Gastrocnemius medialis (tissue), 4 donors: ENCODE measurements around the gene RICTOR. TPM values are rescaled to one million over a fixed set of nuclear protein-coding genes. Genes with fewer than 3 reads are reported as not detected.

Experiments
- ATAC-seq, 2 donors: fragments of 150-250 bp; one replicate each; pipeline ENCODE4 v1.9.1; 2016
- DNase-seq, 2 donors: peaks; one replicate each; pipeline ENCODE4 v3.0.0-alpha.2; 2019
- H3K27ac ChIP-seq, 4 donors: fragments of 200-600 bp; sonication (generic); 1 replicate in 1 of 4; 2 replicates in 3 of 4; pipeline ENCODE4 v1.5.1; 2016 to 2018; ENCODE audit warnings: mild to moderate bottlenecking in 2 of 4, moderate library complexity in 1 of 4
- H3K27me3 ChIP-seq, 3 donors: fragments of 200-600 bp; sonication (generic) in 2 of 3; 1 replicate in 1 of 3; 2 replicates in 2 of 3; pipeline versions ENCODE4 v1.5.1 to v1.6.0; 2016 to 2019; ENCODE audit warnings: mild to moderate bottlenecking in 1 of 3, moderate library complexity in 1 of 3
- H3K36me3 ChIP-seq, 2 donors: fragments of 200-600 bp; sonication (generic) in 1 of 2; one replicate each; pipeline ENCODE4 v1.5.1; 2017 to 2018
- H3K4me1 ChIP-seq, 2 donors: fragments of 200-600 bp; sonication (generic) in 1 of 2; one replicate each; pipeline ENCODE4 v1.5.1; 2016 to 2017; ENCODE audit warnings: mild to moderate bottlenecking in 2 of 2
- H3K4me3 ChIP-seq, 4 donors: fragments of 200-600 bp; sonication (generic) in 3 of 4; 1 replicate in 1 of 4; 2 replicates in 3 of 4; pipeline ENCODE4 v1.5.1; 2016 to 2019; ENCODE audit warnings: mild to moderate bottlenecking in 2 of 4
- H3K9me3 ChIP-seq, 3 donors: fragments of 200-600 bp; sonication (generic) in 2 of 3; 1 replicate in 1 of 3; 2 replicates in 2 of 3; pipeline ENCODE4 v1.5.1; 2016 to 2019
- POLR2A ChIP-seq, 2 donors: fragments of 450-650 bp; IDR thresholded peaks; one replicate each; pipeline ENCODE4 v1.6.1; 2017; ENCODE audit warnings: antibody characterized with exemption in 2 of 2, mild to moderate bottlenecking in 2 of 2, moderate library complexity in 2 of 2
- in situ Hi-C, 4 donors: fragments of 200-750 bp; cut with MboI; loops; one replicate each; pipeline versions ENCODE4 v1.15.0 to v1.8.0; 2017; ENCODE audit warnings: low sequenced_read_pairs in 4 of 4
- intact Hi-C: fragments of 100-400 bp; cut with DNase I; formaldehyde crosslinking; loops from one replicate; pipeline ENCODE4 v1.15.1; 2023; ENCODE audit warnings: low total_unique reads
- total RNA-seq, 4 donors: library from RNA; depleted of rRNA; stranded (reverse); fragments of >200 nt; gene quantifications; one replicate each; pipeline versions ENCODE4 v1.1.0 to v1.2.3, GENCODE V29; 2016
- TF ChIP-seq, protein P1 (sequence below), 5 experiments: fragments of 450-650 bp in 3 of 5; fragments of 200-600 bp in 2 of 5; sonication (generic) in 2 of 5; IDR thresholded peaks in 4 of 5; conservative IDR thresholded peaks in 1 of 5; 1 replicate in 4 of 5; 2 replicates in 1 of 5; pipeline ENCODE4 v1.5.1; 2016 to 2019; ENCODE audit warnings: antibody characterized with exemption in 5 of 5, mild to moderate bottlenecking in 3 of 5, moderate library complexity in 3 of 5

The RICTOR gene
- total RNA-seq, 4 donors from 2014 or later: 28.9 to 56.9 (median 37.0) TPM

DNA sequence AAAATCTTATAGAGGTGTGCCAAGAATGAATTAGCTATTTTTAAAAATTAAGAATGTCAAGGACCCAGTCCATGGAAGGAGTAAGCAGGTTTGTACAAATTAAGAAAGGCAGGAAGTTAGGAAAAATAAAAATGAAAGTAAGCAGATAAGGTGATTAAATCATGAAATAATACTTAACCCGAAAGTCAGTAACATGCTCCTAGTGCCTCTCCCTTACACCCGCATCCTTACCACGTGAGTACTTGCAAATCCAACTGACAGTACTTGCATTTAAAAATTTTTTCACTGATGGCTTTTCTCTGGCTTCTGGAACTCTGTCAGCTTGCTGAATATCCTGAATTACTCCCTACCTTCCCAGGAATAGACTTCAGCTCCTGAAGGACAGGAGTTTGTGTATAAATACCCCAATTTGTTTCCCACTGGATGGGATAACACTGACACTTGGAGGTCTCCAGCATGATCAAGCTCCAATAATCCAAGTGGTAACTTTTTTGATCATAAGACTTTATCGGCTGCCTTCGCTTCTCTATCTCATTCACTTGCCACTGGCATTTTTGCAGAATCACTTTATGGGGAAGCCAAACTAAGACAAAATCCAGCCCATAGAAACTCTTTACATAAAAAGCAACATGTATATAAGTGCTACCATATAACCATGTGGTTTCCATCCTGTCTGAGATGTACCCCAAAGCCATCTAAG lies 41.6 kb upstream of the RICTOR start:
- H3K36me3 ChIP-seq: no peaks in the 10 kb centered on the region
- peaks cover 0 to 2% of the 10 kb centered on the region in 2 donors for H3K4me1 ChIP-seq
- no peak overlapping the region for H3K4me3 ChIP-seq
- H3K9me3 ChIP-seq: no peaks in the 10 kb centered on the region
- ATAC-seq: no peak
- DNase-seq: no peak
- H3K27me3 ChIP-seq: no peaks in the 10 kb centered on the region
- H3K27ac ChIP-seq: no peak overlapping the region
- TF ChIP-seq POLR2A (IDR thresholded peaks at IDR 0.05): no peak
- TF ChIP-seq, protein P1, sequence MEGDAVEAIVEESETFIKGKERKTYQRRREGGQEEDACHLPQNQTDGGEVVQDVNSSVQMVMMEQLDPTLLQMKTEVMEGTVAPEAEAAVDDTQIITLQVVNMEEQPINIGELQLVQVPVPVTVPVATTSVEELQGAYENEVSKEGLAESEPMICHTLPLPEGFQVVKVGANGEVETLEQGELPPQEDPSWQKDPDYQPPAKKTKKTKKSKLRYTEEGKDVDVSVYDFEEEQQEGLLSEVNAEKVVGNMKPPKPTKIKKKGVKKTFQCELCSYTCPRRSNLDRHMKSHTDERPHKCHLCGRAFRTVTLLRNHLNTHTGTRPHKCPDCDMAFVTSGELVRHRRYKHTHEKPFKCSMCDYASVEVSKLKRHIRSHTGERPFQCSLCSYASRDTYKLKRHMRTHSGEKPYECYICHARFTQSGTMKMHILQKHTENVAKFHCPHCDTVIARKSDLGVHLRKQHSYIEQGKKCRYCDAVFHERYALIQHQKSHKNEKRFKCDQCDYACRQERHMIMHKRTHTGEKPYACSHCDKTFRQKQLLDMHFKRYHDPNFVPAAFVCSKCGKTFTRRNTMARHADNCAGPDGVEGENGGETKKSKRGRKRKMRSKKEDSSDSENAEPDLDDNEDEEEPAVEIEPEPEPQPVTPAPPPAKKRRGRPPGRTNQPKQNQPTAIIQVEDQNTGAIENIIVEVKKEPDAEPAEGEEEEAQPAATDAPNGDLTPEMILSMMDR (IDR thresholded peaks at IDR 0.05 in 4 of 5, conservative IDR thresholded peaks at IDR 0.05 in 1 of 5): no peak
- in situ Hi-C loops (no loop called here), intact Hi-C loops (no loop called here)

DNA sequence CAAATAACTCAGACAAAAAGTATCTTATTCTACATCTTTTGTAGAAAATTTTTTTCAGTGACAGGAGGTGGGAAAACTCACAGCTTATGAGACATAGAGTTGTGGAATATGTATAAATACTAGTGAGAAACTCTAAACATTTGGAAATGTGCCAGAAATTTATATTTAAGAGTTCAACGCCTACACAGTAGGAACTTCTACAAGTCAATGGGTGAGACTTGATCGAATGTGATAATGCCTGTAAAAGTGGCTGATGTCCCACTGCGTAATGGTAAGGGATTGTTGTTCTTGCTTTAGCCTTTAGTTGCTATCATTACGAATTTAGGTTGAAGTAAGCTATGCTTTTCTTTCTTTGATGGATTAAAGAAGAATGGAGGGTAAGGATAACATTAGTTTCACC lies 40.0 kb upstream of the RICTOR start:
- DNase-seq (no peak), ATAC-seq (no peak)
- Histone ChIP-seq H3K27me3 (no peaks in the 10 kb centered on the region), H3K4me3 (no peak overlapping the region), H3K9me3 (no peaks in the 10 kb centered on the region), H3K27ac (no peak overlapping the region), H3K4me1 (peaks cover 0 to 2% of the 10 kb centered on the region in 2 donors), H3K36me3 (no peaks in the 10 kb centered on the region)
- TF ChIP-seq, protein P1 (IDR thresholded peaks at IDR 0.05 in 4 of 5, conservative IDR thresholded peaks at IDR 0.05 in 1 of 5): no peak
- TF ChIP-seq POLR2A (IDR thresholded peaks at IDR 0.05): no peak
- intact Hi-C loops: no loop called here
- in situ Hi-C loops: no loop called here

DNA sequence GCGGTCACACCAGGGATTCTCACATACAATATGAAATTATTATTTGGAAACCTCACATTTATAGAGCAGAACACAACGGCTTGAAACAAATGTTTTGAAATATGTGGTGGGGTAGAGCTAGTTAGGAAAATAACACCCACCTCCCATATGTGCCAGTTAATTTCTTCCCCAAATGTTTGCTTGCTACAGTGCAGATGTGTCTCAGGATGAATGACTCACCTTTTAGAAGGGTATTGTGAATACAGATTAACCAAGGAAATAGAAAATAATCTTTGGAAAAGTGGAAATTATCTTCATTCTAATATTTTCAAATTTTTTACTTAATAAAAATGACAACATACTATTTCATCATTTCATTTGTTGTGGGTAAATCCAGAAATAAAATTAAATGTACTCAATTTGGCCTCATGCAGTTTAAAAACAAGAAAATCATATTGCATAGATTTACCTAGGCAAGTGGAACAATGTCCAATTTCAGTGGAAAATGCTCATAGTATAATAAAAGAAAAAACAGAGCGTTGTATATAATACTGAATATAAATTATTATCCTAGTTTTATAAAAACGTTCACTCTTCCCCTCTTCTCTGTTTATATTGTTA lies 39.3 kb upstream of the RICTOR start:
- TF ChIP-seq, protein P1 (IDR thresholded peaks at IDR 0.05 in 4 of 5, conservative IDR thresholded peaks at IDR 0.05 in 1 of 5): no peak
- no peak for TF ChIP-seq POLR2A (IDR thresholded peaks at IDR 0.05)
- ATAC-seq (no peak), DNase-seq (no peak)
- Histone ChIP-seq H3K27ac (no peak overlapping the region), H3K36me3 (no peaks in the 10 kb centered on the region), H3K27me3 (no peaks in the 10 kb centered on the region), H3K4me3 (no peak overlapping the region), H3K4me1 (peaks cover 0 to 2% of the 10 kb centered on the region in 2 donors), H3K9me3 (no peaks in the 10 kb centered on the region)
- in situ Hi-C loops: no loop called here
- intact Hi-C loops: no loop called here

DNA sequence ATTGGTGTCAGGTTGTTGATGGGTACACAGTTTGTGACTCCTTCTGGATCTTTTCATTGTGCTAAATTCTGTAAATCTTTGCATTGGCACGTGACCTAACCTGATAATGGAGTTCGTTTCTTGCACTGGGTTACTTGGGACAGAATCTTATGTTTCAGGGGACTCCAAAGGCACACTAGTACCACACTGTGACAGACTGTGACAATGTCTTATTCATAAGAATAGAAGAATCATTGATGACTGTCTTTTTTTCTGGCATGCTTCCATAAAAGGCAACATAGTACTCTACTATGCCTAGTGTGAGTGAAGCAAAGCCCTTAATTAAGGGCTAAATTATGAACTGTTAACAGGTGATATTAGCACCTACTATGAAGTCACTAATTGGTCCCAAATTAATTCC lies 35.4 kb upstream of the RICTOR start:
- Histone ChIP-seq H3K27me3 (no peaks in the 10 kb centered on the region), H3K4me1 (no peaks in the 10 kb centered on the region), H3K4me3 (no peak overlapping the region), H3K36me3 (no peaks in the 10 kb centered on the region), H3K27ac (no peak overlapping the region), H3K9me3 (no peaks in the 10 kb centered on the region)
- TF ChIP-seq, protein P1 (IDR thresholded peaks at IDR 0.05 in 4 of 5, conservative IDR thresholded peaks at IDR 0.05 in 1 of 5): no peak
- TF ChIP-seq POLR2A (IDR thresholded peaks at IDR 0.05): no peak
- in situ Hi-C loops (no loop called here), intact Hi-C loops (no loop called here)
- no peak for ATAC-seq
- DNase-seq: no peak
